Measurements from ENCODE around the gene CARD11.

The CARD11 gene

DNA sequence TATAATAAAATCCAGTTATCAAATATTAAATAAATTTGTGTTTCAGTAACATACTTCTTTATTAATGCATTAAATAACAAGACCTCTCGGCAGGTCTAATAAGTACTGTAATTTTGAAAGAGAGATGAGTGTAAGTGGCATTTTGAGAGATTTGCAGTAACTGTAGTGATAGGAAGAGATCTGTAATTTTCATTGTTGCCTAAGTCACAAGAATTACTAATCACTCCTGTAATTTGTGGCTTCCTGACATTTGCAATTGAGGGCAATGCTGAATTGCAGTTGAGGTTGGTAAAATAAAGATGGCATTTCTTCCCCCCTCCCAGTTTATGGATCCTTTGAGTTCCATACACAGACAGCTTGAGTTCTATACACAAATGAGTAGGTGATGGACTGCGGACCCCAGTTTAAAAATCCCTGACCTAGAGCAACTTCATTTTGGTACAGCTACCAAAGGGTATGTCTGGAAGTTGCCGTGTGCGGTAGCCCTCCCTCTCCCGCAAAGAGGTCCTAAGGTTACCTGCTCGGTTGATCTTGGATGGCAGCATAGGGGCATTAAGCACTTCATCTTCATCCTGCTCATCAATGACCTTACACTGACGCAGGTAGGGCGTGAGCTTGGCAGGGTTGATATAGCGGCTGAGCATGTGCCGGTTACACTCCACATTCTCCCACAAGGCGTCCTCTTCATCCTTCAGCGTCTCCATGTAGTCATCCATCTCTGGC is 96.4 kb downstream of the CARD11 start:
- DNase-seq (ENCODE audit: low read depth): no peak
- H3K4me3 ChIP-seq (ENCODE audit: low read length): no peak overlapping the region
- no peak for TF ChIP-seq CTCF (conservative IDR thresholded peaks at IDR 0.05; ENCODE audit: low read depth, low read length)

- DNase-seq (ENCODE audit: low read depth): no peak
- TF ChIP-seq CTCF (conservative IDR thresholded peaks at IDR 0.05; ENCODE audit: low read depth, low read length): no peak
- H3K4me3 ChIP-seq (ENCODE audit: low read length): no peak overlapping the region
Observed at GRCh38 chr7:2945171-2945570, 98.5 kb downstream of the CARD11 start.

- no peak for TF ChIP-seq CTCF (conservative IDR thresholded peaks at IDR 0.05; ENCODE audit: low read depth, low read length)
- H3K4me3 ChIP-seq (ENCODE audit: low read length): no peak overlapping the region
- DNase-seq (ENCODE audit: low read depth): no peak
Observed at GRCh38 chr7:2944739-2945138, 98.9 kb downstream of the CARD11 start.

- H3K4me3 ChIP-seq (ENCODE audit: low read length): no peak overlapping the region
- TF ChIP-seq CTCF (conservative IDR thresholded peaks at IDR 0.05; ENCODE audit: low read depth, low read length): no peak
- no peak for DNase-seq (ENCODE audit: low read depth)
Observed at GRCh38 chr7:2943851-2944601, 99.6 kb downstream of the CARD11 start.

GRCh38 chr7:2941216-2941859 is 102.3 kb downstream of the CARD11 start:
- TF ChIP-seq CTCF (conservative IDR thresholded peaks at IDR 0.05; ENCODE audit: low read depth, low read length): no peak

DNA sequence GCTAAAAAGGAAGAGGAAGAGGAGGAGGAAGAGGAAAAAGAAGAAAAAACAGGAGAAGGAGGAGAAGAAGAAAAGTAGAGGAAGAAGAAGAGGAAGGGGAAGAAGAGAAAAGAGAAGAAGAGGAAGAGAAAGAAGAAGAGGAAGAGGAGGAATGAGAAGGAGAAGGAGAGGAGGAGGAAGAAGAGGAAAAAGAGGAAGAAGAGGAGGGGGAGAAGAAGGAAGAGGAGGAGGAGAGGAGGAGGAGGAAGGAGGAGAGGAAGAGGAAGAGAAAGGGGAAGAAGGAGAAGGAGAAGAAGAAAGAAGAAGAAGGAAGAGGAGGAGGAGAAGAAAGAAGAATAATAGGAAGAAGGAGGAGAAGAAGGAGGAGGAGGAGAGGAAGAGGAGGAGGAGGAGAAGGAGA is 103.2 kb downstream of the CARD11 start:
- no peak overlapping the region for H3K4me3 ChIP-seq (ENCODE audit: low read length)
- no peak for TF ChIP-seq CTCF (conservative IDR thresholded peaks at IDR 0.05; ENCODE audit: low read depth, low read length)
- no peak for DNase-seq (ENCODE audit: low read depth)

More at GRCh38 chr7:2941216-2941859, 102.3 kb downstream of the CARD11 start:
- DNase-seq (ENCODE audit: low read depth): no peak
- no peak overlapping the region for H3K4me3 ChIP-seq (ENCODE audit: low read length)
